HCT116 (cell line): ENCODE results near the gene URM1. TPM values are rescaled to one million over a fixed set of nuclear protein-coding genes. Genes with fewer than 3 reads are reported as not detected.

Experiments
- ATAC-seq: fragments of 200-7000 bp; cut with Tn5 transposase; 2 replicates; pipeline ENCODE4 v1.9.1; 2020; ENCODE audit warnings: mild to moderate bottlenecking, moderate library complexity
- BruUV-seq: library from RNA; stranded (reverse); fragments of 400-500 nt; replicated peaks from 2 replicates; lab custom pipeline; 2021; lab: Mats Ljungman, UMichigan
- CTCF ChIA-PET: fragments of 300-600 bp; sonication (Branson Sonifier 250); formaldehyde crosslinking; loops from one replicate; lab custom pipeline; 2021; ENCODE audit warnings: antibody characterized with exemption; lab: Charles Lee
- POLR2A ChIA-PET: fragments of 300-600, 350-600 bp; sonication (Branson Sonifier 250); formaldehyde crosslinking; loops from one replicate; lab custom pipeline; 2021; ENCODE audit warnings: antibody characterized with exemption; lab: Charles Lee
- RAD21 ChIA-PET, 2 experiments: fragments of 300-600 bp; sonication (Branson Sonifier 250); formaldehyde crosslinking; loops; one replicate each; lab custom pipeline; 2023; ENCODE audit warnings: low total read pairs in 2 of 2; ENCODE audit not compliant: uncharacterized antibody in 2 of 2, unreplicated experiment in 2 of 2, low non-redundant PET in 1 of 2; lab: Charles Lee
- DNase-seq: peaks from one replicate; pipeline ENCODE4 v3.0.0-alpha.2; 2010; ENCODE audit warnings: low read depth, low spot score
- H2AFZ ChIP-seq: fragments of 200-600 bp; shearing (Covaris generic), sonication (generic); 2 replicates; pipeline ENCODE4 v1.6.1; 2017; ENCODE audit warnings: low read depth, mixed run types, mixed read lengths, antibody characterized with exemption, low read length; ENCODE audit not compliant: poor library complexity, severe bottlenecking
- H3K27ac ChIP-seq: 2 replicates; pipeline ENCODE4 v1.5.1; 2012; ENCODE audit warnings: low read depth, low read length
- H3K27me3 ChIP-seq: fragments of 200-600 bp; sonication (generic); 2 replicates; pipeline ENCODE4 v1.6.1; 2016; ENCODE audit warnings: mixed run types, low read length, mixed read lengths; ENCODE audit not compliant: insufficient read depth
- H3K36me3 ChIP-seq, 2 experiments: fragments of 200-500 bp in 1 of 2; fragments of 200-600 bp in 1 of 2; sonication (Bioruptor generic) in 1 of 2; sonication (generic) in 1 of 2; 2 replicates each; pipeline versions ENCODE4 v1.5.1 to v1.6.1; 2014 to 2016; ENCODE audit warnings: low read length in 2 of 2, inconsistent platforms in 1 of 2, mixed read lengths in 1 of 2, mixed run types in 1 of 2; ENCODE audit not compliant: insufficient read depth in 2 of 2, control insufficient read depth in 1 of 2
- H3K4me1 ChIP-seq, 2 experiments: fragments of 200-600 bp in 1 of 2; sonication (generic) in 1 of 2; 2 replicates each; pipeline versions ENCODE4 v1.5.1 to v1.6.1; 2012 to 2017; ENCODE audit warnings: low read length in 2 of 2, inconsistent platforms in 1 of 2, mild to moderate bottlenecking in 1 of 2, mixed read lengths in 1 of 2, mixed run types in 1 of 2, moderate library complexity in 1 of 2; ENCODE audit not compliant: insufficient read depth in 2 of 2, control insufficient read depth in 1 of 2
- H3K4me2 ChIP-seq: fragments of 200-600 bp; sonication (generic); 2 replicates; pipeline ENCODE4 v1.6.1; 2017; ENCODE audit warnings: mixed run types, low read length, mixed read lengths
- H3K4me3 ChIP-seq, 2 experiments: fragments of 200-600 bp in 1 of 2; sonication (generic) in 1 of 2; replicated peaks in 1 of 2; 2 replicates each; pipeline ENCODE4 v1.5.1; 2011 to 2016; ENCODE audit warnings: low read length in 2 of 2, control low read depth in 1 of 2, low read depth in 1 of 2, mild to moderate bottlenecking in 1 of 2, mixed read lengths in 1 of 2, mixed run types in 1 of 2
- H3K79me2 ChIP-seq: fragments of 200-600 bp; sonication (generic); 2 replicates; pipeline ENCODE4 v1.6.1; 2017; ENCODE audit warnings: mild to moderate bottlenecking, mixed run types, low read length, moderate library complexity, mixed read lengths; ENCODE audit not compliant: insufficient read depth
- H3K9ac ChIP-seq: fragments of 200-600 bp; sonication (generic); 2 replicates; pipeline ENCODE4 v1.6.1; 2016; ENCODE audit warnings: low read length, mixed read lengths
- H3K9me2 ChIP-seq: fragments of 200-600 bp; sonication (generic), shearing (Covaris generic); 2 replicates; pipeline ENCODE4 v1.6.1; 2017; ENCODE audit warnings: mixed run types, mild to moderate bottlenecking, moderate library complexity; ENCODE audit not compliant: insufficient read depth
- H3K9me3 ChIP-seq, 2 experiments: fragments of 200-500 bp in 1 of 2; fragments of 200-600 bp in 1 of 2; sonication (Bioruptor generic) in 1 of 2; sonication (generic) in 1 of 2; 2 replicates each; pipeline ENCODE4 v1.6.1; 2014 to 2017; ENCODE audit warnings: low read length in 2 of 2, mixed read lengths in 2 of 2, inconsistent platforms in 1 of 2, low read depth in 1 of 2, mild to moderate bottlenecking in 1 of 2, mixed run types in 1 of 2, moderate library complexity in 1 of 2; ENCODE audit not compliant: control insufficient read depth in 1 of 2, insufficient read depth in 1 of 2
- H4K20me1 ChIP-seq: fragments of 200-600 bp; sonication (generic), shearing (Covaris generic); 2 replicates; pipeline ENCODE4 v1.6.1; 2017; ENCODE audit warnings: mixed run types, mild to moderate bottlenecking, moderate library complexity; ENCODE audit not compliant: insufficient read depth
- EZH2phosphoT487 ChIP-seq: fragments of 200-600 bp; IDR thresholded peaks from 2 replicates; pipeline ENCODE4 v1.6.1; 2018; ENCODE audit warnings: antibody characterized with exemption, borderline replicate concordance
- POLR2AphosphoS5 ChIP-seq: IDR thresholded peaks from 2 replicates; pipeline ENCODE4 v1.6.1; 2011; ENCODE audit warnings: mild to moderate bottlenecking, low read depth, low read length, moderate library complexity
- intact Hi-C: fragments of 100-400 bp; cut with micrococcal nuclease; formaldehyde crosslinking; loops from 2 replicates; pipeline ENCODE4 v1.10.0; 2022
- total RNA-seq: library from RNA; stranded (reverse); gene quantifications from one replicate; pipeline ENCODE4 v1.2.1, GENCODE V29; 2021; ENCODE audit not compliant: unreplicated experiment
- TF ChIP-seq, protein P1 (sequence below), 3 experiments: fragments of 200-600 bp in 1 of 3; sonication (generic) in 1 of 3; IDR thresholded peaks in 2 of 3; conservative IDR thresholded peaks in 1 of 3; 2 replicates each; pipeline ENCODE4 v1.5.1; 2012 to 2017; ENCODE audit warnings: low read depth in 2 of 3, low read length in 2 of 3, antibody characterized with exemption in 1 of 3, borderline replicate concordance in 1 of 3, control low read depth in 1 of 3, mild to moderate bottlenecking in 1 of 3, mixed read lengths in 1 of 3, mixed run types in 1 of 3, moderate library complexity in 1 of 3; ENCODE audit not compliant: insufficient read depth in 1 of 3

URM1 gene
- total RNA-seq, 1 experiment from 2014 or later: 51.6 TPM

DNA sequence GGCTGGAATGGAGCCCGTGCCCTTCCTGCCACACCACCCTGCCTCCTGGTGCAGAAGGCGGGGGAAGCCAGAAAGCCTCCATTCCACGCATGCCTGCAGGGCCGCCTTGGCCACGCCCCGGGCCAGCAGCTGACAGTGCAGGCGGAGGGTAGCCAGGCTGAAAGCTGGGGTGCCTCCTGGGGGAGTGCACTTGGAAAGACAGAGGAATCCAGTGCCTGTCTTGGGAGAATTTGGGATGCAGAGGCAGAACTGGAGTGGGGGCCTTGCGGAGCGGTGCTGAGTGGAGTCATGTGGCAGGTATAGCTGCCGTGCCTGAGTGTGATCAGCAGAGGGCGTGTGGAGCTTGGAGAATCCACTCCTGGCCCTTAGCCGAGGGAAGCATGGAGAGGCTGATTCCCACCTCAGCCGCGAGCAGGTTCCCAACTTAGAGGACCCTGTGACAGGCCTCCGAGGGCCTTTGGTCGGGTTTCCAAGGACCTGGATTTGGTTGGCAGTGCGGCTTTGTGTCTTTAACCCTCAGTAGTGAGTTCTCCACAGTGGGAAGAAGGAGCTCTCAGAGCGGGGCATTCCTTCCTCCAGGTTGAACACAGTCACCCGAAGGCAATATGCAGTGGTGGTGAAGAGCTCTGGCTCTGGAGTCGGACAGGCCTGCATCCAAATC lies 9.1 kb upstream of the URM1 start:
- peak; percentile 92 for ATAC-seq
- Histone ChIP-seq H2AFZ (no peak overlapping the region), H3K4me1 (peaks cover 7 to 28% of the 10 kb centered on the region in 2 experiments; a peak in 3 of 4 replicates), H4K20me1 (no peaks in the 10 kb centered on the region), H3K4me3 (peak overlapping the region; percentile 25 to 33), H3K9ac (peak overlapping the region; percentile 14), H3K36me3 (no peaks in the 10 kb centered on the region), H3K27ac (peak overlapping the region; percentile 29), H3K79me2 (no peaks in the 10 kb centered on the region), H3K4me2 (peak overlapping the region; percentile 73), H3K27me3 (no peaks in the 10 kb centered on the region), H3K9me2 (no peaks in the 10 kb centered on the region), H3K9me3 (no peaks in the 10 kb centered on the region)
- ChIA-PET POLR2A (interaction anchor here (1.1 to 1.5 kb wide), 4 partner anchors 9 to 86 kb away, joined by 3 to 4 read pairs (median 3); partner anchors contain the start of genes GOLGA2, SWI5 and URM1), CTCF (interaction anchor here (0.9 to 4.6 kb wide), 13 partner anchors 9 to 274 kb away, joined by 3 to 33 read pairs (median 6); partner anchors contain the start of genes CERCAM and URM1), RAD21 (interaction anchor here (0.5 to 1.4 kb wide), 6 partner anchors 9 to 232 kb away, joined by 3 to 8 read pairs (median 4); partner anchors contain the start of genes CERCAM (in 1 of the 2) and URM1 (in 1 of the 2))
- peak; percentile 59 for DNase-seq
- TF ChIP-seq EZH2phosphoT487 (no peak), POLR2AphosphoS5 (peak; percentile 67)
- TF ChIP-seq, protein P1, sequence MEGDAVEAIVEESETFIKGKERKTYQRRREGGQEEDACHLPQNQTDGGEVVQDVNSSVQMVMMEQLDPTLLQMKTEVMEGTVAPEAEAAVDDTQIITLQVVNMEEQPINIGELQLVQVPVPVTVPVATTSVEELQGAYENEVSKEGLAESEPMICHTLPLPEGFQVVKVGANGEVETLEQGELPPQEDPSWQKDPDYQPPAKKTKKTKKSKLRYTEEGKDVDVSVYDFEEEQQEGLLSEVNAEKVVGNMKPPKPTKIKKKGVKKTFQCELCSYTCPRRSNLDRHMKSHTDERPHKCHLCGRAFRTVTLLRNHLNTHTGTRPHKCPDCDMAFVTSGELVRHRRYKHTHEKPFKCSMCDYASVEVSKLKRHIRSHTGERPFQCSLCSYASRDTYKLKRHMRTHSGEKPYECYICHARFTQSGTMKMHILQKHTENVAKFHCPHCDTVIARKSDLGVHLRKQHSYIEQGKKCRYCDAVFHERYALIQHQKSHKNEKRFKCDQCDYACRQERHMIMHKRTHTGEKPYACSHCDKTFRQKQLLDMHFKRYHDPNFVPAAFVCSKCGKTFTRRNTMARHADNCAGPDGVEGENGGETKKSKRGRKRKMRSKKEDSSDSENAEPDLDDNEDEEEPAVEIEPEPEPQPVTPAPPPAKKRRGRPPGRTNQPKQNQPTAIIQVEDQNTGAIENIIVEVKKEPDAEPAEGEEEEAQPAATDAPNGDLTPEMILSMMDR (IDR thresholded peaks at IDR 0.05 in 2 of 3, conservative IDR thresholded peaks at IDR 0.05 in 1 of 3; ENCODE audit: borderline replicate concordance in 1 of 3, insufficient read depth in 1 of 3, low read depth in 2 of 3, low read length in 2 of 3): peak in 2 of 3 experiments; percentile 85 to 88; a peak in 4 of 6 replicates
- BruUV-seq: no TSS peak
- intact Hi-C loops: loop anchor here (1.0 kb wide), 2 partner anchors 50 to 67 kb away; no protein-coding TSS in a partner anchor
